Spleen (tissue), 11 donors: ENCODE data around the gene ADGRV1. TPM values are rescaled to one million over a fixed set of nuclear protein-coding genes. Genes with fewer than 3 reads are reported as not detected.
A peak's percentile ranks its signal among the peaks of the same experiment; 100 is the strongest.

Experiments used
- DNase-seq: peaks from one replicate; pipeline ENCODE4 v3.0.0-alpha.2; 2020
- H3K27ac ChIP-seq, 8 donors: fragments of 200-600 bp; sonication (generic) in 7 of 8; 1 replicate in 4 of 8; 2 replicates in 4 of 8; pipeline versions ENCODE4 v1.5.0 to v1.8.0; 2016 to 2021; ENCODE audit warnings: inconsistent platforms in 4 of 8, mild to moderate bottlenecking in 4 of 8, moderate library complexity in 1 of 8
- H3K27me3 ChIP-seq, 7 donors: fragments of 200-600 bp; sonication (generic) in 6 of 7; replicated peaks in 1 of 7; 1 replicate in 4 of 7; 2 replicates in 3 of 7; pipeline versions ENCODE4 v1.5.0 to v1.8.0; 2016 to 2021; ENCODE audit warnings: inconsistent platforms in 3 of 7, mild to moderate bottlenecking in 1 of 7
- H3K36me3 ChIP-seq, 6 donors: fragments of 200-600 bp; sonication (generic) in 5 of 6; 1 replicate in 4 of 6; 2 replicates in 2 of 6; pipeline versions ENCODE4 v1.5.0 to v1.8.0; 2016 to 2021; ENCODE audit warnings: inconsistent platforms in 2 of 6
- H3K4me1 ChIP-seq, 6 donors: fragments of 200-600 bp; sonication (generic) in 5 of 6; 1 replicate in 3 of 6; 2 replicates in 3 of 6; pipeline versions ENCODE4 v1.5.0 to v1.8.0; 2016 to 2021; ENCODE audit warnings: inconsistent platforms in 3 of 6
- H3K4me3 ChIP-seq, 8 donors: fragments of 200-600 bp; sonication (generic) in 7 of 8; 1 replicate in 4 of 8; 2 replicates in 4 of 8; pipeline versions ENCODE4 v1.5.0 to v1.8.0; 2016 to 2021; ENCODE audit warnings: inconsistent platforms in 4 of 8, mild to moderate bottlenecking in 4 of 8, moderate library complexity in 2 of 8
- H3K9me3 ChIP-seq, 8 donors: fragments of 200-600 bp; sonication (generic) in 7 of 8; 1 replicate in 4 of 8; 2 replicates in 4 of 8; pipeline versions ENCODE4 v1.5.0 to v1.8.0; 2016 to 2021; ENCODE audit warnings: inconsistent platforms in 4 of 8
- POLR2A ChIP-seq, 3 donors: fragments of 450-650 bp; IDR thresholded peaks; one replicate each; pipeline ENCODE4 v1.5.1; 2017; ENCODE audit warnings: antibody characterized with exemption in 3 of 3, mild to moderate bottlenecking in 1 of 3
- POLR2AphosphoS5 ChIP-seq, 3 donors: sonication (generic); formaldehyde crosslinking; IDR thresholded peaks; one replicate each; pipeline ENCODE4 v1.5.1; 2017; ENCODE audit warnings: antibody characterized with exemption in 3 of 3
- WGBS, 5 donors: extraction: QIAGEN DNeasy Blood & Tissue Kit in 3 of 5; methylation state at CpG; one replicate each; pipeline versions ENCODE4 v1.1.5 to v1.1.7; 2013 to 2018; 5-methylcytosine and 5-hydroxymethylcytosine counted together
- intact Hi-C: fragments of 100-400 bp; cut with DNase I; formaldehyde crosslinking; loops from one replicate; pipeline ENCODE4 v1.15.0; 2023; ENCODE audit warnings: low total_unique reads
- polyA plus RNA-seq, 3 donors: library from polyadenylated mRNA; stranded (reverse); fragments of 200-250 nt; gene quantifications; one replicate each; pipeline ENCODE4 v1.2.1, GENCODE V29; 2013
- total RNA-seq, 7 donors: library from RNA; depleted of rRNA in 3 of 7; stranded (reverse); fragments of >200 nt in 3 of 7; fragmentation: NEBNext Ultra II Directional in 4 of 7; extraction: Animal tissue kit (Norgen Biotek cat#: 25700) in 4 of 7; gene quantifications; one replicate each; pipeline versions ENCODE4 v1.1.0 to v1.2.1, GENCODE V29; 2016 to 2021
- TF ChIP-seq, protein P1 (sequence below), 11 experiments: fragments of 200-600 bp in 7 of 11; fragments of 450-650 bp in 4 of 11; sonication (generic) in 4 of 11; IDR thresholded peaks in 8 of 11; conservative IDR thresholded peaks in 3 of 11; 1 replicate in 7 of 11; 2 replicates in 4 of 11; pipeline versions ENCODE4 v1.4.0 to v1.8.0; 2016 to 2021; ENCODE audit warnings: antibody characterized with exemption in 11 of 11, inconsistent platforms in 4 of 11, mild to moderate bottlenecking in 1 of 11
- donor health status: healthy with polysubstance abuse.
- donor health status: DM: no; HTN: no; CAD: no; lungs with moderate emphysema.
- donor health status: DM: no; HTN: no; CAD: no.
- donor health status: Bipolar disorder and iron deficiency.
- donor health status: healthy.
- donor health status: DM: no; HTN: no; CAD: no.
- donor health status: DM: yes; HTN: yes; CAD: no.

Gene ADGRV1
- total and polyA plus RNA-seq, 10 donors: 0.08 to 0.69 (median 0.28) TPM; not detected in 3

DNA sequence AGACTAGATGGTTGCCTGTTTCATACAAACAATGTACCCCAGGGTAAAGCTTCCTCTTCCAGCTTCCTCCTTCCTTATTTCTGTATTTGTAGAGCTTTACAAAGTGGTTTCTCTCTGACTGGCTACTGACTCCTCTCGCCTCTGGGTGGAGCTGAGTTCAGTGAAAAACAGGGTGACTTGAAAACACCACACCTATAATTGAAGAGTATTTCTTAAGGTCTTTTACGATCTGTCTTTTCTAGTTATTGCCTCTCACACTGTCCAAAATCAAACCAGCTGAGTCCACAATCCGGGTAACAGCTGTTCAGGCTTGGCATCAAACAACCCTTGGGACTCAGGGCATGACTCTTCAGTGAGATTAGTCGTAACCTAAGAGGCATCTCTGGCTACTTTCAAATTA lies 624.2 kb downstream of the ADGRV1 start:
- no peak for DNase-seq
- intact Hi-C loops: no loop called here
- peak overlapping the region in 1 of 8 donors; percentile 36 for H3K4me3 ChIP-seq
- H3K27ac ChIP-seq: peak overlapping the region in 7 of 8 donors; percentile 58 to 90 (median 77)
- peaks cover 0 to 33% (median 14%) of the 10 kb centered on the region in 6 donors for H3K4me1 ChIP-seq
- H3K27me3 ChIP-seq: no peaks in the 10 kb centered on the region
- 45 to 56% (median 48%) methylated on average over 4 of the region's 4 CpGs for WGBS, 5 donors
- no peak for TF ChIP-seq POLR2A (IDR thresholded peaks at IDR 0.05)
- TF ChIP-seq, protein P1, sequence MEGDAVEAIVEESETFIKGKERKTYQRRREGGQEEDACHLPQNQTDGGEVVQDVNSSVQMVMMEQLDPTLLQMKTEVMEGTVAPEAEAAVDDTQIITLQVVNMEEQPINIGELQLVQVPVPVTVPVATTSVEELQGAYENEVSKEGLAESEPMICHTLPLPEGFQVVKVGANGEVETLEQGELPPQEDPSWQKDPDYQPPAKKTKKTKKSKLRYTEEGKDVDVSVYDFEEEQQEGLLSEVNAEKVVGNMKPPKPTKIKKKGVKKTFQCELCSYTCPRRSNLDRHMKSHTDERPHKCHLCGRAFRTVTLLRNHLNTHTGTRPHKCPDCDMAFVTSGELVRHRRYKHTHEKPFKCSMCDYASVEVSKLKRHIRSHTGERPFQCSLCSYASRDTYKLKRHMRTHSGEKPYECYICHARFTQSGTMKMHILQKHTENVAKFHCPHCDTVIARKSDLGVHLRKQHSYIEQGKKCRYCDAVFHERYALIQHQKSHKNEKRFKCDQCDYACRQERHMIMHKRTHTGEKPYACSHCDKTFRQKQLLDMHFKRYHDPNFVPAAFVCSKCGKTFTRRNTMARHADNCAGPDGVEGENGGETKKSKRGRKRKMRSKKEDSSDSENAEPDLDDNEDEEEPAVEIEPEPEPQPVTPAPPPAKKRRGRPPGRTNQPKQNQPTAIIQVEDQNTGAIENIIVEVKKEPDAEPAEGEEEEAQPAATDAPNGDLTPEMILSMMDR (IDR thresholded peaks at IDR 0.05 in 8 of 11, conservative IDR thresholded peaks at IDR 0.05 in 3 of 11): peak in 5 of 11 experiments; percentile 10 to 44 (median 37)
- no peaks in the 10 kb centered on the region for H3K36me3 ChIP-seq
- H3K9me3 ChIP-seq: no peaks in the 10 kb centered on the region

DNA sequence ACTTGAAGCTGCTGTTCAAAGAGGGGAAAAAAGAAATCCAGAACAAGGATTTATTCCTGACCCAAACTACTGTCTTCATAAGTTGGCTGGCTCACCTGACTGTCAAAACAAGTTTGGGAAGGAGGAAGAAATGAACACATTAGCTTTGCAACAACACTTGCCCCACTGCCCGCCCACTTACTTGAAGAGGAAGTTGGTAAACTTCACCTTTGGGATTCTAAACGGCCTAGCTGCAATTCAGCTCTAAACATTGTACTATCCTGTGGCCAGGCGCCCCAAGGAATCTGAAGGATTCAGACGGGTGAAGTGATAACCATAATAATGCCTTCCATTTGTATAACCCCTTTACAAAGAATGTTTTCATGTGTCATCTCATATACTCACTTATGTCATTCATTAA lies 625.1 kb downstream of the ADGRV1 start:
- intact Hi-C loops: no loop called here
- peak; percentile 87 for DNase-seq
- peaks cover 0 to 28% (median 14%) of the 10 kb centered on the region in 6 donors for H3K4me1 ChIP-seq
- no peaks in the 10 kb centered on the region for H3K36me3 ChIP-seq
- WGBS, 5 donors: 39 to 70% (median 59%) methylated on average over 4 of the region's 4 CpGs
- peak overlapping the region in 1 of 8 donors; percentile 36 for H3K4me3 ChIP-seq
- no peaks in the 10 kb centered on the region for H3K9me3 ChIP-seq
- no peaks in the 10 kb centered on the region for H3K27me3 ChIP-seq
- TF ChIP-seq, protein P1 (IDR thresholded peaks at IDR 0.05 in 8 of 11, conservative IDR thresholded peaks at IDR 0.05 in 3 of 11): no peak
- no peak for TF ChIP-seq POLR2AphosphoS5 (IDR thresholded peaks at IDR 0.05)
- TF ChIP-seq POLR2A (IDR thresholded peaks at IDR 0.05): no peak
- peak overlapping the region in 7 of 8 donors; percentile 58 to 90 (median 77) for H3K27ac ChIP-seq

DNA sequence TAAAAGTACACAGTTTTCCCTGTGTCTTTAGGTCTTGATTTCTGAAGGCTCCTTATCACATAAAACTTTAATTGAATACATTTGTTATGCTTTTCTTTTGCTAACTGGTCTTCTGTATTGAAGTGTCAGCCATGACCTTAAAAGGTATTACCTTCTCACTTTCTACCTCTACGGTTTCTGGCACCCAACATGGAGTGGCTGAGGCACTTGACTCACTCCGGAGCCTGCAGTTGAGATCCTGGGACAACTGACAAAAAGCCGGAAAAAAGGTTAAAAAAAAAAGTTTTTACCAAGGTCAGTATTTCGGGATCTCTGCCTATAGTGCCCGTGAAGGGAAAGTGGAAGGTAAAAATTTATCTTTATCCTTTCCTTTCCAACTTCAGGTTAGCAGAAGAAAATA lies 627.5 kb downstream of the ADGRV1 start:
- Histone ChIP-seq H3K36me3 (no peaks in the 10 kb centered on the region), H3K27me3 (no peaks in the 10 kb centered on the region), H3K9me3 (no peaks in the 10 kb centered on the region), H3K27ac (no peak overlapping the region), H3K4me1 (peaks cover 0 to 39% (median 16%) of the 10 kb centered on the region in 6 donors), H3K4me3 (no peak overlapping the region)
- TF ChIP-seq, protein P1 (IDR thresholded peaks at IDR 0.05 in 8 of 11, conservative IDR thresholded peaks at IDR 0.05 in 3 of 11): no peak
- no peak for TF ChIP-seq POLR2A (IDR thresholded peaks at IDR 0.05)
- no peak for TF ChIP-seq POLR2AphosphoS5 (IDR thresholded peaks at IDR 0.05)
- no peak for DNase-seq
- WGBS, 5 donors: 62 to 82% (median 80%) methylated on average over 5 of the region's 5 CpGs
- intact Hi-C loops: no loop called here

DNA sequence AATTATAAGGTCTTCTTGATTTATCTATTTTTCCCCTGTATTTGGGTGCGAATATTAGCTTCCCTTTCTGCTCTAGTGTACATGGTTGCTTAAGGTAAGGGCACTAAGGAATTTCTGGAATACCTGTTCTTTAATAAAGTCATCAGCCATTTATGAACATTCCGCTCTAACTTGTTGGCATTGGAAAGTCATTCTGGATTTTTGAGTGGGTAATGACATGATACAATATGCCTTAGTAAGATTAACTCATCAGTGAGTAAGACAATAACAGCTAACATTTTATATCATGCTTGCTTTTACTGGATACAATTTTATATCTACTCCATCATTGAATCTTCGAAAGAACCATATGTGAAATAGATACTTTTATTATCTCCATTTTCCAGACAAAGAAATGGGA lies 628.4 kb downstream of the ADGRV1 start:
- Histone ChIP-seq H3K27me3 (no peaks in the 10 kb centered on the region), H3K4me1 (peaks cover 0 to 37% (median 15%) of the 10 kb centered on the region in 6 donors), H3K27ac (peak overlapping the region in 3 of 8 donors; percentile 23 to 68 (median 27)), H3K36me3 (no peaks in the 10 kb centered on the region), H3K9me3 (no peaks in the 10 kb centered on the region), H3K4me3 (no peak overlapping the region)
- no peak for DNase-seq
- WGBS, 5 donors: 87 to 100% (median 93%) methylated on average over 3 of the region's 3 CpGs
- TF ChIP-seq, protein P1 (IDR thresholded peaks at IDR 0.05 in 8 of 11, conservative IDR thresholded peaks at IDR 0.05 in 3 of 11): no peak
- TF ChIP-seq POLR2A (IDR thresholded peaks at IDR 0.05) (no peak), POLR2AphosphoS5 (IDR thresholded peaks at IDR 0.05) (no peak)
- intact Hi-C loops: no loop called here
